ENCODE measurements around the gene LRP8. TPM values are rescaled to one million over a fixed set of nuclear protein-coding genes. Genes with fewer than 3 reads are reported as not detected.

The LRP8 gene
- polyA plus RNA-seq, 1 donor: 4.1 TPM

- Histone ChIP-seq H3K36me3 (ENCODE audit: control insufficient read depth, insufficient read depth, low read length) (no peaks in the 10 kb centered on the region), H3K4me1 (ENCODE audit: control insufficient read depth, insufficient read depth, low read length) (no peaks in the 10 kb centered on the region), H3K27me3 (ENCODE audit: control insufficient read depth, insufficient read depth, low read length) (peaks cover 3% of the 10 kb centered on the region), H3K9me3 (ENCODE audit: control insufficient read depth, low read depth, low read length) (peaks cover 3% of the 10 kb centered on the region), H3K4me3 (ENCODE audit: low read length) (no peak overlapping the region), H3K27ac (ENCODE audit: low read length) (no peak overlapping the region)
- WGBS (ENCODE audit: insufficient coverage, low lambda C conversion rate): no CpG with 5 or more reads among the region's 2 CpGs
- DNase-seq: no peak
Observed at GRCh38 chr1:53359934-53360276, 32.0 kb upstream of the LRP8 start.

GRCh38 chr1:53359225-53359933, 31.5 kb upstream of the LRP8 start:
- Histone ChIP-seq H3K27ac (ENCODE audit: low read length) (no peak overlapping the region), H3K36me3 (ENCODE audit: control insufficient read depth, insufficient read depth, low read length) (no peaks in the 10 kb centered on the region), H3K27me3 (ENCODE audit: control insufficient read depth, insufficient read depth, low read length) (peaks cover 3% of the 10 kb centered on the region), H3K9me3 (ENCODE audit: control insufficient read depth, low read depth, low read length) (peaks cover 3% of the 10 kb centered on the region), H3K4me1 (ENCODE audit: control insufficient read depth, insufficient read depth, low read length) (no peaks in the 10 kb centered on the region), H3K4me3 (ENCODE audit: low read length) (no peak overlapping the region)
- no CpG with 5 or more reads among the region's 4 CpGs for WGBS (ENCODE audit: insufficient coverage, low lambda C conversion rate)
- DNase-seq: no peak

GRCh38 chr1:53356637-53357036, 28.8 kb upstream of the LRP8 start:
- Histone ChIP-seq H3K4me1 (ENCODE audit: control insufficient read depth, insufficient read depth, low read length) (no peaks in the 10 kb centered on the region), H3K27me3 (ENCODE audit: control insufficient read depth, insufficient read depth, low read length) (no peaks in the 10 kb centered on the region), H3K4me3 (ENCODE audit: low read length) (no peak overlapping the region), H3K9me3 (ENCODE audit: control insufficient read depth, low read depth, low read length) (peaks cover 3% of the 10 kb centered on the region), H3K36me3 (ENCODE audit: control insufficient read depth, insufficient read depth, low read length) (no peaks in the 10 kb centered on the region), H3K27ac (ENCODE audit: low read length) (no peak overlapping the region)
- no peak for DNase-seq

- H3K4me3 ChIP-seq (ENCODE audit: low read length): no peak overlapping the region
- peaks cover 3% of the 10 kb centered on the region for H3K9me3 ChIP-seq (ENCODE audit: control insufficient read depth, low read depth, low read length)
- DNase-seq: no peak
- H3K4me1 ChIP-seq (ENCODE audit: control insufficient read depth, insufficient read depth, low read length): no peaks in the 10 kb centered on the region
- H3K27ac ChIP-seq (ENCODE audit: low read length): no peak overlapping the region
- H3K36me3 ChIP-seq (ENCODE audit: control insufficient read depth, insufficient read depth, low read length): no peaks in the 10 kb centered on the region
- no peaks in the 10 kb centered on the region for H3K27me3 ChIP-seq (ENCODE audit: control insufficient read depth, insufficient read depth, low read length)
Observed at GRCh38 chr1:53354119-53354518, 26.2 kb upstream of the LRP8 start.

GRCh38 chr1:53352561-53352960, 24.7 kb upstream of the LRP8 start:
- H3K27me3 ChIP-seq (ENCODE audit: control insufficient read depth, insufficient read depth, low read length): no peaks in the 10 kb centered on the region
- no peaks in the 10 kb centered on the region for H3K4me1 ChIP-seq (ENCODE audit: control insufficient read depth, insufficient read depth, low read length)
- H3K4me3 ChIP-seq (ENCODE audit: low read length): no peak overlapping the region
- DNase-seq: no peak
- H3K9me3 ChIP-seq (ENCODE audit: control insufficient read depth, low read depth, low read length): peaks cover 3% of the 10 kb centered on the region
- WGBS (ENCODE audit: insufficient coverage, low lambda C conversion rate): no CpG with 5 or more reads among the region's 1 CpG
- H3K27ac ChIP-seq (ENCODE audit: low read length): no peak overlapping the region
- H3K36me3 ChIP-seq (ENCODE audit: control insufficient read depth, insufficient read depth, low read length): no peaks in the 10 kb centered on the region

- no peaks in the 10 kb centered on the region for H3K27me3 ChIP-seq (ENCODE audit: control insufficient read depth, insufficient read depth, low read length)
- H3K27ac ChIP-seq (ENCODE audit: low read length): no peak overlapping the region
- H3K4me1 ChIP-seq (ENCODE audit: control insufficient read depth, insufficient read depth, low read length): no peaks in the 10 kb centered on the region
- no peaks in the 10 kb centered on the region for H3K9me3 ChIP-seq (ENCODE audit: control insufficient read depth, low read depth, low read length)
- no peaks in the 10 kb centered on the region for H3K36me3 ChIP-seq (ENCODE audit: control insufficient read depth, insufficient read depth, low read length)
- WGBS (ENCODE audit: insufficient coverage, low lambda C conversion rate): no CpG with 5 or more reads among the region's 8 CpGs
- DNase-seq: no peak
- H3K4me3 ChIP-seq (ENCODE audit: low read length): no peak overlapping the region
Observed at GRCh38 chr1:53350853-53351767, 23.2 kb upstream of the LRP8 start.

GRCh38 chr1:53349968-53350852, 22.3 kb upstream of the LRP8 start:
- H3K9me3 ChIP-seq (ENCODE audit: control insufficient read depth, low read depth, low read length): no peaks in the 10 kb centered on the region
- no peaks in the 10 kb centered on the region for H3K4me1 ChIP-seq (ENCODE audit: control insufficient read depth, insufficient read depth, low read length)
- DNase-seq: no peak
- no peaks in the 10 kb centered on the region for H3K36me3 ChIP-seq (ENCODE audit: control insufficient read depth, insufficient read depth, low read length)
- WGBS (ENCODE audit: insufficient coverage, low lambda C conversion rate): no CpG with 5 or more reads among the region's 7 CpGs
- no peaks in the 10 kb centered on the region for H3K27me3 ChIP-seq (ENCODE audit: control insufficient read depth, insufficient read depth, low read length)
- H3K27ac ChIP-seq (ENCODE audit: low read length): no peak overlapping the region
- no peak overlapping the region for H3K4me3 ChIP-seq (ENCODE audit: low read length)

- Histone ChIP-seq H3K4me1 (ENCODE audit: control insufficient read depth, insufficient read depth, low read length) (no peaks in the 10 kb centered on the region), H3K27me3 (ENCODE audit: control insufficient read depth, insufficient read depth, low read length) (no peaks in the 10 kb centered on the region), H3K27ac (ENCODE audit: low read length) (no peak overlapping the region), H3K36me3 (ENCODE audit: control insufficient read depth, insufficient read depth, low read length) (no peaks in the 10 kb centered on the region), H3K4me3 (ENCODE audit: low read length) (no peak overlapping the region), H3K9me3 (ENCODE audit: control insufficient read depth, low read depth, low read length) (no peaks in the 10 kb centered on the region)
- no peak for DNase-seq
- no CpG with 5 or more reads among the region's 5 CpGs for WGBS (ENCODE audit: insufficient coverage, low lambda C conversion rate)
Observed at GRCh38 chr1:53349369-53349835, 21.5 kb upstream of the LRP8 start.

GRCh38 chr1:53348486-53349368, 20.9 kb upstream of the LRP8 start:
- no peak overlapping the region for H3K4me3 ChIP-seq (ENCODE audit: low read length)
- no peak for DNase-seq
- H3K9me3 ChIP-seq (ENCODE audit: control insufficient read depth, low read depth, low read length): no peaks in the 10 kb centered on the region
- no peaks in the 10 kb centered on the region for H3K36me3 ChIP-seq (ENCODE audit: control insufficient read depth, insufficient read depth, low read length)
- no peaks in the 10 kb centered on the region for H3K4me1 ChIP-seq (ENCODE audit: control insufficient read depth, insufficient read depth, low read length)
- H3K27me3 ChIP-seq (ENCODE audit: control insufficient read depth, insufficient read depth, low read length): no peaks in the 10 kb centered on the region
- WGBS (ENCODE audit: insufficient coverage, low lambda C conversion rate): 47% methylated on average over 2 of the region's 21 CpGs
- no peak overlapping the region for H3K27ac ChIP-seq (ENCODE audit: low read length)
